Measurements from ENCODE around the gene TSPAN9. TPM values are rescaled to one million over a fixed set of nuclear protein-coding genes. Genes with fewer than 3 reads are reported as not detected.

TSPAN9 gene
- total RNA-seq, 1 experiment from 2014 or later: 7.7 TPM

DNA sequence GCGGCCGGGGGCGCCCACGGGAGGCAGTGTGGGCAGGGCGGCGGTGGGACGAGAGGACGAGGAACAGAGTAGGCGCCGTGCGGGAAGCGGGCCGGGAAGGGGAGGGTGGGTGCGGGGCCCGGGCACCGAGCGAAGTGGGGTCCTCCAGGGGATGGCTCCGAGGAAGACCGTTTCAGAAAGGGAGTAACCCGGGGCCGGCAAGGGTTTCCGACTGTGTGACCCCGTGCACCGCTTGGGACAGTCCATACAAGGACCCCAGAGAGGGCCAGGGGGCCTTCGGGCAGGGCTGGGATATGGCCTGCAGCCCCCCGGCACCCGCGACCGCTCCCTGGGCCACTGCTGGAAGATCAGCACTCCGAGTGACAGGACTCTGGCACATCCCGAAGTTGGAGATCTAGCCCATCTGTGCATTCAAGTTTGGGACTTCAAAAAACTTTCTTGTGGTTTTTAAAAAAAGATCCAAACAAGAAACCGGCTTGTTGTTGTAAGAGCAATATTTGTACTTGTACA, 448 bp downstream of the TSPAN9 start:
- DNase-seq (ENCODE audit: low read depth, low spot score) (no peak), ATAC-seq (peak; percentile 10; the same call in 1 of the 2 replicates)
- Histone ChIP-seq H3K4me3 (ENCODE audit: low read depth in 2 of 2, low read length in 2 of 2) (peak overlapping the region; percentile 52 to 56), H3K27me3 (ENCODE audit: control insufficient read depth, insufficient read depth, low read length) (no peaks in the 10 kb centered on the region), H3K36me3 (ENCODE audit: control insufficient read depth, insufficient read depth, low read length) (no peaks in the 10 kb centered on the region), H3K9me3 (ENCODE audit: control insufficient read depth, insufficient read depth, low read depth, low read length) (no peaks in the 10 kb centered on the region), H3K4me1 (ENCODE audit: control insufficient read depth, insufficient read depth, low read length) (no peaks in the 10 kb centered on the region; the same call in 1 of the 2 replicates), H3K27ac (ENCODE audit: low read length) (0 out of 2 replicates have a peak overlapping the region, but pooled peaks have one; percentile 4)
- CTCF ChIA-PET: no interaction called here
- no TSS peak for BruUV-seq (replicated peaks)
- in situ Hi-C loops (cut with HindIII; ENCODE audit: low pct_unique_long_range_greater_than_20kb, low sequenced_read_pairs) (no loop called here), intact Hi-C loops (cut with micrococcal nuclease; ENCODE audit: unreplicated experiment) (loop anchor here (2.0 kb wide), 1 partner anchor 55 kb away; no protein-coding TSS in a partner anchor)
- POLR2A ChIA-PET: interaction anchor here (0.6 kb wide), 1 partner anchor 731 kb away, joined by 3 read pairs; no protein-coding TSS in a partner anchor
- TF ChIP-seq SIN3A (IDR thresholded peaks at IDR 0.05; ENCODE audit: borderline replicate concordance, insufficient read depth, low read depth, low read length) (no peak), POLR2AphosphoS5 (IDR thresholded peaks at IDR 0.05; ENCODE audit: low read depth, low read length) (no peak), TCF7L2 (IDR thresholded peaks at IDR 0.05; ENCODE audit: low read depth, low read length) (no peak), CTCF (IDR thresholded peaks at IDR 0.05) (no peak)
- TF ChIP-seq, protein P1, sequence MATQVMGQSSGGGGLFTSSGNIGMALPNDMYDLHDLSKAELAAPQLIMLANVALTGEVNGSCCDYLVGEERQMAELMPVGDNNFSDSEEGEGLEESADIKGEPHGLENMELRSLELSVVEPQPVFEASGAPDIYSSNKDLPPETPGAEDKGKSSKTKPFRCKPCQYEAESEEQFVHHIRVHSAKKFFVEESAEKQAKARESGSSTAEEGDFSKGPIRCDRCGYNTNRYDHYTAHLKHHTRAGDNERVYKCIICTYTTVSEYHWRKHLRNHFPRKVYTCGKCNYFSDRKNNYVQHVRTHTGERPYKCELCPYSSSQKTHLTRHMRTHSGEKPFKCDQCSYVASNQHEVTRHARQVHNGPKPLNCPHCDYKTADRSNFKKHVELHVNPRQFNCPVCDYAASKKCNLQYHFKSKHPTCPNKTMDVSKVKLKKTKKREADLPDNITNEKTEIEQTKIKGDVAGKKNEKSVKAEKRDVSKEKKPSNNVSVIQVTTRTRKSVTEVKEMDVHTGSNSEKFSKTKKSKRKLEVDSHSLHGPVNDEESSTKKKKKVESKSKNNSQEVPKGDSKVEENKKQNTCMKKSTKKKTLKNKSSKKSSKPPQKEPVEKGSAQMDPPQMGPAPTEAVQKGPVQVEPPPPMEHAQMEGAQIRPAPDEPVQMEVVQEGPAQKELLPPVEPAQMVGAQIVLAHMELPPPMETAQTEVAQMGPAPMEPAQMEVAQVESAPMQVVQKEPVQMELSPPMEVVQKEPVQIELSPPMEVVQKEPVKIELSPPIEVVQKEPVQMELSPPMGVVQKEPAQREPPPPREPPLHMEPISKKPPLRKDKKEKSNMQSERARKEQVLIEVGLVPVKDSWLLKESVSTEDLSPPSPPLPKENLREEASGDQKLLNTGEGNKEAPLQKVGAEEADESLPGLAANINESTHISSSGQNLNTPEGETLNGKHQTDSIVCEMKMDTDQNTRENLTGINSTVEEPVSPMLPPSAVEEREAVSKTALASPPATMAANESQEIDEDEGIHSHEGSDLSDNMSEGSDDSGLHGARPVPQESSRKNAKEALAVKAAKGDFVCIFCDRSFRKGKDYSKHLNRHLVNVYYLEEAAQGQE (IDR thresholded peaks at IDR 0.05; ENCODE audit: insufficient read depth in 1 of 2, low read depth in 2 of 2, low read length in 1 of 2): no peak

- CTCF ChIA-PET: no interaction called here
Observed at GRCh38 chr12:3078086-3078820, 1.1 kb downstream of the TSPAN9 start.

More at GRCh38 chr12:3078086-3078820, 1.1 kb downstream of the TSPAN9 start:
- no peak for ATAC-seq
- Histone ChIP-seq H3K27ac (ENCODE audit: low read length) (no peak overlapping the region), H3K36me3 (ENCODE audit: control insufficient read depth, insufficient read depth, low read length) (no peaks in the 10 kb centered on the region), H3K9me3 (ENCODE audit: control insufficient read depth, insufficient read depth, low read depth, low read length) (no peaks in the 10 kb centered on the region), H3K4me3 (ENCODE audit: low read depth in 2 of 2, low read length in 2 of 2) (peak overlapping the region; percentile 52 to 56), H3K4me1 (ENCODE audit: control insufficient read depth, insufficient read depth, low read length) (no peaks in the 10 kb centered on the region; the same call in 1 of the 2 replicates), H3K27me3 (ENCODE audit: control insufficient read depth, insufficient read depth, low read length) (no peaks in the 10 kb centered on the region)
- no peak for DNase-seq (ENCODE audit: low read depth, low spot score)
- intact Hi-C loops (cut with micrococcal nuclease; ENCODE audit: unreplicated experiment) (no loop called here), in situ Hi-C loops (cut with HindIII; ENCODE audit: low pct_unique_long_range_greater_than_20kb, low sequenced_read_pairs) (no loop called here)
- POLR2A ChIA-PET: interaction anchor here (0.6 kb wide), 1 partner anchor 730 kb away, joined by 3 read pairs; no protein-coding TSS in a partner anchor
- no TSS peak for BruUV-seq (replicated peaks)
- TF ChIP-seq, protein P1 (IDR thresholded peaks at IDR 0.05; ENCODE audit: insufficient read depth in 1 of 2, low read depth in 2 of 2, low read length in 1 of 2): no peak
- TF ChIP-seq TCF7L2 (IDR thresholded peaks at IDR 0.05; ENCODE audit: low read depth, low read length) (no peak), CTCF (IDR thresholded peaks at IDR 0.05) (no peak), SIN3A (IDR thresholded peaks at IDR 0.05; ENCODE audit: borderline replicate concordance, insufficient read depth, low read depth, low read length) (no peak), POLR2AphosphoS5 (IDR thresholded peaks at IDR 0.05; ENCODE audit: low read depth, low read length) (no peak)
